Mucosa of stomach (tissue), 1 donor: ENCODE data around the gene IQSEC3.

Experiments
- H3K27me3 ChIP-seq: one replicate; pipeline ENCODE4 v1.7.0; 2013; ENCODE audit warnings: mild to moderate bottlenecking, low read length; ENCODE audit not compliant: control insufficient read depth, insufficient read depth
- H3K36me3 ChIP-seq: one replicate; pipeline ENCODE4 v1.7.0; 2013; ENCODE audit warnings: low read length; ENCODE audit not compliant: control insufficient read depth, insufficient read depth
- H3K4me1 ChIP-seq: one replicate; pipeline ENCODE4 v1.7.0; 2013; ENCODE audit warnings: mild to moderate bottlenecking, low read length; ENCODE audit not compliant: control insufficient read depth, insufficient read depth
- H3K4me3 ChIP-seq: one replicate; pipeline ENCODE4 v1.7.0; 2013; ENCODE audit warnings: low read length
- H3K9ac ChIP-seq: one replicate; pipeline ENCODE4 v1.7.0; 2013; ENCODE audit warnings: mild to moderate bottlenecking, low read length, moderate library complexity
- H3K9me3 ChIP-seq: one replicate; pipeline ENCODE4 v1.7.0; 2013; ENCODE audit warnings: mild to moderate bottlenecking, low read length, moderate library complexity; ENCODE audit not compliant: control insufficient read depth
- donor health status: Pancreatic carcinoma.

Gene IQSEC3

DNA sequence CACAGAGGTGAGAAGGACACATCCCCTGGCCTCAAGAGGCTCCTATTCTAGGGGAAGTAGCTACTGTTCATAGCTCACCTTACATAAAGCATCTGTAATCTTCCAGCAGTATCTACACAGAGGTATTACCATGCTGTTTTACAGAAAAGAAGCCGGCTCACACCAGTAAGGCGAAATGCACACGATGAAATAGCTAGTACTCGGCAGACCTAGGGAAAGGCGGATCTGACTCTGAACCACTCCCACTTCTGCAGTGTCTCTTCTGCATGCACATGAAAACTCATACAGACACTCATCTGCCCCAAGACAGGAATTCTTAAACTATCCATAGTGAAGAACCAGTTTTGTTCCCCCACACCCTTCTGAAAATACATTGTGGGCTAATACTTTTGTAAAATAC is 73.6 kb downstream of the IQSEC3 start:
- H3K27me3 ChIP-seq: peaks cover 30% of the 10 kb centered on the region
- no peak overlapping the region for H3K4me3 ChIP-seq
- peaks cover 38% of the 10 kb centered on the region for H3K4me1 ChIP-seq
- H3K9ac ChIP-seq: no peak overlapping the region
- H3K9me3 ChIP-seq: no peaks in the 10 kb centered on the region
- no peaks in the 10 kb centered on the region for H3K36me3 ChIP-seq

DNA sequence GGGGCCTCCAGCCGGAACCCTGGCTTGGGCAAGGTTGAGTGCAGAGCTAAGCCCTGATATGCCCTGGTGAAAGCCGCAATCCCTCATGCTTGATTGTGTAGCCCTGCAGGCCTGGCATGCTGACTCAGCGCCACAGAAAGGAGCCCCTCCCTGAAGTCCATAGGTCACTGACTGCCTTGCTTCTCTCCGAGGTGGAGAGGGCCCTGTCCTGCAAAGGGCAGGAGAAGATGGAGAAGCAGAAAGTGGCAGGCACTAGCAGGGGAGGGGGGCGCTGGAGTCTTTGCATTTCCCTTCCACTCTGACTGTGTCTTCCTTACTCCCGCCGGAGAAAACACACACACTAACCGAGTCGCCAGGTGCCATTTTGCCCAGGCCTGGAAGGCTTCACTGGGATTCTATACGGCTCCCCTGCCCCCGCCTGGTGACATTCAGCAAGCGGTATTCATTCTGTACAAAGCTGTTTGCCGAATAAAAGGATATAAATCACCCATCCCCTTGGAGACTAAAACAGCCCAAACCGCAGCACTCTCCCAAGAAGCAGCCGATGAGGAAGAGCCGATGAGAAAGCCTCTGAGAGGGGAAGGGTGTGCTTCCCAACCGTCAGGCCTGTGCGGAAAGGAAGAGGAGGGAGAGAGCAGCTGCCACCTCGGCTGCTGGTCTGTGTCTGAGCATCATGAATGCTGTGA is 77.5 kb downstream of the IQSEC3 start:
- H3K27me3 ChIP-seq: peaks cover 17% of the 10 kb centered on the region
- H3K9ac ChIP-seq: no peak overlapping the region
- H3K4me3 ChIP-seq: no peak overlapping the region
- H3K36me3 ChIP-seq: no peaks in the 10 kb centered on the region
- no peaks in the 10 kb centered on the region for H3K9me3 ChIP-seq
- H3K4me1 ChIP-seq: peaks cover 48% of the 10 kb centered on the region

DNA sequence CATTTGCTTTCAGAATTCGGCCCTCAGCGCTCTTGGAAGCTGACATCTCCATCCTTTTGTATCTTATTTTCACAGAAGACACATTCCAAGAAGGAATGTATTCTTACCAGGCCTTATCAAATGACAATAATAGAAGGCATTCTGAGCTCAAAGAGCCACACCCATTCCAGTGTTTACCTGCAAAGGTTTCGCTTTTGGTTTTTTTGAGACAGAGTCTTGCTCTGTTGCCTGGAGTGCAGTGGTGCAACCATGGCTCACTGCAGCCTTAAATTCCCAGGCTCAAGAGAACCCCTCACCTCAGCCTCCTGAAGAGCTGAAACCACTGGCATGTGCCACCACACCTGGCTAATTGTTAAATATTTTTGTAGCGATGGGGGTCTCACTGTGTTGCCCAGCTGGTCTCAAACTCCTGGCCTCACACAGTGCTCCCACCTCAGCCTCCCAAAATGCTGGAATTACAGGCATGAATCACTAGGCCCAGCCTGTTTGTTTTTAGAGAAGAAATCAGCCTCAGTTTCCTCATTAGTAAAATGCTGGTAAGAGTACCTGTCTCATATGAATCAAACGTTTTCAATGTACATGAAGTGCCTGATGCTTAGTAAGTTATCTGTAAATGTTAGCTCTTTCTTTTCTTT is 78.2 kb downstream of the IQSEC3 start:
- no peaks in the 10 kb centered on the region for H3K36me3 ChIP-seq
- H3K9ac ChIP-seq: no peak overlapping the region
- H3K4me1 ChIP-seq: peaks cover 41% of the 10 kb centered on the region
- H3K4me3 ChIP-seq: no peak overlapping the region
- H3K27me3 ChIP-seq: peaks cover 14% of the 10 kb centered on the region
- no peaks in the 10 kb centered on the region for H3K9me3 ChIP-seq

DNA sequence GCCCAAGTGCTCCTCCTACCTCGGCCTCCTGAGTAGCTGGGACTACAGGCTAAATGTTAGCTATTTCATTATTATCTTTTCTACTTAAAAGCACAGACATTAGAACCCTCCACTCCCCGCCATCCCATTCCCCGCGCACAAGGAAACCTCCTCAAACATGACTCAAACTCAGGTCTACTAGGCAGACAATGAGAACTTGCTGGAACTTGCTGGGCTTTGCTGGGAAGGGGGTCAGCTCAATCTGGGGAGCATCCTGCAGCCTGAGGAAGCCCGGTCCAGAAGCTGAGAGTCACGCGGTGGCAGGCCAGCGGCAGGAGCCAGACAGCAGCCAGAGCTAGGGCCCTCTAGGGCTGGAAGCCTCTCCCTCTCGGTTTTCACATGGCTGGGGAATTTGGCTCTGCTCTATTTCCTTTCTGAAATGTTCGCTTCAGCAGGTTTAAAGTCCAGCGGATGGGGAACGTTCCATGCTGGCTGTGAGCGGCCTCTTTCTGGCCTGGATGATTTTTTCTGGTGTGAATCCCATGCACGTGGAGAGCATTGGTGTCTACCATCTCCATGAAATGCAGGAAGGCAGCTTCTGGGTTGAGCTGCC is 78.9 kb downstream of the IQSEC3 start:
- Histone ChIP-seq H3K4me1 (peaks cover 38% of the 10 kb centered on the region), H3K4me3 (no peak overlapping the region), H3K36me3 (no peaks in the 10 kb centered on the region), H3K27me3 (peaks cover 9% of the 10 kb centered on the region), H3K9me3 (no peaks in the 10 kb centered on the region), H3K9ac (no peak overlapping the region)

DNA sequence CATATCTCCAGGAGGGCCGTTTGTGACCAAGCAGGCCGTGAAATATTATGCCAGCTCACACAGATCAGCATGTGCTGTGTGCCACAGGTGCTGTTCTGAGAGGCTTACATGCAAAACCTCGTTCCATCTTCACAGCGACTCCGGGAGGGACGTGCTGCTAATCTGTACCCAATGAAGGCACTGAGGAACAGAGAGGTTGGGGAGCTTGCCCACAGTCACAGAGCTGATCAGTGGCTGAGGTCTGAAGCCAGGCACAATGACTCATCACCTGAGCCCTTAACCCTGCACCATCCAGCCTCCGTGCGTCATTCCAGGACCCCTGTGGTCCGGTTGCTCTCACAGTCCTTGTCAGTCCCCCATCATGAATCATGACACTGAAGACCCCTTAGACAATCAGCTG is 80.7 kb downstream of the IQSEC3 start:
- no peak overlapping the region for H3K4me3 ChIP-seq
- no peaks in the 10 kb centered on the region for H3K9me3 ChIP-seq
- H3K4me1 ChIP-seq: peaks cover 38% of the 10 kb centered on the region
- no peaks in the 10 kb centered on the region for H3K36me3 ChIP-seq
- H3K9ac ChIP-seq: no peak overlapping the region
- peaks cover 9% of the 10 kb centered on the region for H3K27me3 ChIP-seq

- peaks cover 23% of the 10 kb centered on the region for H3K4me1 ChIP-seq
- no peaks in the 10 kb centered on the region for H3K9me3 ChIP-seq
- peaks cover 10% of the 10 kb centered on the region for H3K27me3 ChIP-seq
- H3K4me3 ChIP-seq: no peak overlapping the region
- H3K9ac ChIP-seq: no peak overlapping the region
- H3K36me3 ChIP-seq: no peaks in the 10 kb centered on the region
These were observed 82.3 kb downstream of the IQSEC3 start for GRCh38 chr12:148676-149416.

GRCh38 chr12:151579-151978 is 85.0 kb downstream of the IQSEC3 start:
- no peaks in the 10 kb centered on the region for H3K9me3 ChIP-seq
- peaks cover 10% of the 10 kb centered on the region for H3K27me3 ChIP-seq
- H3K9ac ChIP-seq: no peak overlapping the region
- no peaks in the 10 kb centered on the region for H3K4me1 ChIP-seq
- H3K4me3 ChIP-seq: no peak overlapping the region
- H3K36me3 ChIP-seq: no peaks in the 10 kb centered on the region

DNA sequence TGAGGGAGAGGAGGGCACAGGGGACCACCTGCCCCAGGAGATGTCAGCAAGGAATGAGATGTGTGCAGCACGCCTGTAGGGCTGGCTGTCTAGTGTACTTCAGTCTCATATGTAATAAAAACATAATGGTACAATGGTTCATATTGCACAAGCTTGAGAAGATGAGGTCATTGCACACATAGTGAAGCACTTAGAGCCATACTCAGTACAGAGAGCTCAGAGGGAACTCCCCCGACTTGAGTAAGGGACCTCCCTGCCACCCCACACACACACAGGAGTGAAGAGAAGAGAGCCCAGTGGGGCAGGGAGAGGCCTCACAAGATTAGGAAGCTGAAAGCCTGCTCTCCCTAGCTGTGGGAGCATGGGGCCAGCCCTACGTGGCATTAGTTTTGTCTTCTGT is 85.9 kb downstream of the IQSEC3 start:
- Histone ChIP-seq H3K4me1 (no peaks in the 10 kb centered on the region), H3K27me3 (peaks cover 10% of the 10 kb centered on the region), H3K4me3 (no peak overlapping the region), H3K9me3 (no peaks in the 10 kb centered on the region), H3K9ac (no peak overlapping the region), H3K36me3 (no peaks in the 10 kb centered on the region)

DNA sequence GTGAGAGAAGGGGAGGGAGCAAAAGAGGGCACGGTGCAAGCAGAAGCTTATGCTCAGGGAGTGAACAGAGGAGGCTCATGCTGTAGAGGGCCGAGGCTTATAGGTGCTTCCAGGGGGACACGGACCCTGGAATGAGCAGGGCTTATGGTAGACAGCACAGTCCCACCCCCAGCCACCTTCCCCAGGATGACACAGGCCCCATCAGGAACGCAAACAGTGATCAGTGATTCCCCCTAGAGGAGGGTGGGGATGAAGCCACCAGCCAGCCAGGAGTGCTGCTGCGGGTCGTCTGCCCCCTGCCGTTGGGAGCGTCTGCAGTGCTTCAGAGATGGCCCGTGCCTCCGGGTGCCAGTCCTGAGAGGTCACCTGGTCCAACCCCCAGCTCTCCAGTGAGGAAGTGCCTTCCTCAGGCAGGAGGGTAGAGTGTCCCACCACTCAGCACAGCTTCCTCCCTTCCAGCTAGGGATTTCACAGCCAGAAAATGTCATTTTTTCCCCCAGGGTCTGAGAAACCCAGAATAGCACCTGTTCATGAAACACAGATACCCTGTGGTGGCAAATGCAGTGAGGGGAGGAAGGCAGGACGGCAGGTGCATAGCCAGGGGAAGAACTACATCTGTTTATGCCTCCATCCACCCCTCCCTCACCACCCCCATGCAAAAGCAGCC is 86.6 kb downstream of the IQSEC3 start:
- no peak overlapping the region for H3K4me3 ChIP-seq
- H3K27me3 ChIP-seq: peaks cover 10% of the 10 kb centered on the region
- H3K36me3 ChIP-seq: no peaks in the 10 kb centered on the region
- no peak overlapping the region for H3K9ac ChIP-seq
- H3K4me1 ChIP-seq: no peaks in the 10 kb centered on the region
- H3K9me3 ChIP-seq: no peaks in the 10 kb centered on the region

DNA sequence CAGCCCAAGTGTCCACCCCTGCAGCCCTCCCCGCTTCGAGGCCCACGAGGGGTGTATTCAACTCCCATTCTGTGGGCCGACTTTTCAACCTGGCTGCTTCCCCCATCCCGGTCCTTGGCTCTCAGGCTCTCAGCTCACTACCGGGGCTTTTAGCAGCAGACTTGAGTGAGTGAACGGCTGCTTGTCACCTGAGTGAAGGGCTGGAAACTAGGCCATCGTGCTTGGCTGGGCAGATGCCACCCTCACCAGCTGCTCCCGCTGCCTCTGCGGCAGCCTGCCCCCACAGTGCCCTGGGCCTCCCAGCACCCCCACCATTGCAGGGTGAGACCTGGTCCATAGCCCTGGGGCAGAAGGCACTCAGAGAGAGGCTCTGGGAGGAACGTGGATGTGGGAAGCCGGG is 87.5 kb downstream of the IQSEC3 start:
- no peaks in the 10 kb centered on the region for H3K4me1 ChIP-seq

GRCh38 chr12:155006-155405 is 88.4 kb downstream of the IQSEC3 start:
- no peaks in the 10 kb centered on the region for H3K9me3 ChIP-seq
- peaks cover 6% of the 10 kb centered on the region for H3K27me3 ChIP-seq
- H3K4me3 ChIP-seq: no peak overlapping the region
- H3K4me1 ChIP-seq: no peaks in the 10 kb centered on the region
- H3K36me3 ChIP-seq: no peaks in the 10 kb centered on the region
- no peak overlapping the region for H3K9ac ChIP-seq

More for the DNA sequence above, 87.5 kb downstream of the IQSEC3 start:
- no peaks in the 10 kb centered on the region for H3K9me3 ChIP-seq
- no peak overlapping the region for H3K4me3 ChIP-seq
- H3K27me3 ChIP-seq: peaks cover 10% of the 10 kb centered on the region
- H3K36me3 ChIP-seq: no peaks in the 10 kb centered on the region
- no peak overlapping the region for H3K9ac ChIP-seq
